Fibroblast of skin of scalp (primary cell): ENCODE data around the gene ABTB1. TPM values are rescaled to one million over a fixed set of nuclear protein-coding genes. Genes with fewer than 3 reads are reported as not detected.

Experiments
- DNase-seq: peaks from one replicate; pipeline ENCODE4 v3.0.0-alpha.2; 2013
- polyA plus RNA-seq, 2 experiments: library from polyadenylated mRNA; unstranded; fragments of 120-200 nt; gene quantifications; one replicate each; pipeline ENCODE4 v1.2.1, GENCODE V29; 2013; ENCODE audit not compliant: insufficient read length in 2 of 2

ABTB1 gene
- polyA plus RNA-seq (2013, experiment 1 of 2; ENCODE audit: insufficient read length) = 18.3 TPM
- polyA plus RNA-seq (2013, experiment 2 of 2; ENCODE audit: insufficient read length) = 18.6 TPM

GRCh38 chr3:127672429-127673190 is at the start of gene ABTB1:
TSS of gene ABTB1 (plus strand) at chr3:127672952. CDS start at chr3:127673026, 74 bp downstream.
- peak; percentile 85 for DNase-seq

- no peak for DNase-seq
Observed at GRCh38 chr3:127624063-127624462, 48.7 kb upstream of the ABTB1 start.

- peak; percentile 47 for DNase-seq
Observed at GRCh38 chr3:127625821-127626220, 46.9 kb upstream of the ABTB1 start.

- no peak for DNase-seq
Observed at GRCh38 chr3:127628426-127628787, 44.3 kb upstream of the ABTB1 start.

GRCh38 chr3:127628788-127629466 is 43.8 kb upstream of the ABTB1 start, which contains the start of gene PODXL2:
TSS of gene PODXL2 (plus strand) at chr3:127629185. CDS start at chr3:127629220, 35 bp downstream.
- DNase-seq = peak; percentile 60

GRCh38 chr3:127629467-127630403 is 43.0 kb upstream of the ABTB1 start:
- DNase-seq = no peak

- DNase-seq = no peak
Observed at GRCh38 chr3:127630811-127631714, 41.7 kb upstream of the ABTB1 start.

GRCh38 chr3:127632035-127632820 is 40.5 kb upstream of the ABTB1 start:
- DNase-seq = no peak

- no peak for DNase-seq
Observed at GRCh38 chr3:127634653-127635052, 38.1 kb upstream of the ABTB1 start.

- peak; percentile 42 for DNase-seq
Observed at GRCh38 chr3:127637546-127637945, 35.2 kb upstream of the ABTB1 start.

- DNase-seq = no peak
Observed at GRCh38 chr3:127637971-127638370, 34.8 kb upstream of the ABTB1 start.

- DNase-seq = no peak
Observed at GRCh38 chr3:127639173-127640041, 33.3 kb upstream of the ABTB1 start.

GRCh38 chr3:127640042-127640355 is 32.8 kb upstream of the ABTB1 start:
- DNase-seq = no peak

- DNase-seq = no peak
Observed at GRCh38 chr3:127644641-127645370, 27.9 kb upstream of the ABTB1 start.

GRCh38 chr3:127645371-127646015 is 27.3 kb upstream of the ABTB1 start:
- no peak for DNase-seq

GRCh38 chr3:127646501-127647046 is 26.2 kb upstream of the ABTB1 start:
- no peak for DNase-seq

GRCh38 chr3:127647166-127647844 is 25.4 kb upstream of the ABTB1 start:
- no peak for DNase-seq

GRCh38 chr3:127647845-127648204 is 24.9 kb upstream of the ABTB1 start:
- DNase-seq = no peak
